K562 (cell line): ENCODE data around the gene LRP1. TPM values are rescaled to one million over a fixed set of nuclear protein-coding genes. Genes with fewer than 3 reads are reported as not detected.

ENCODE experiments used
- ATAC-seq: fragments of 200-7000 bp; cut with Tn5 transposase; 3 replicates; pipeline ENCODE4 v1.9.1; 2020; ENCODE audit warnings: moderate library complexity
- BruUV-seq: library from RNA; stranded (reverse); fragments of 400-500 nt; replicated peaks from 2 replicates; lab custom pipeline; 2021; lab: Mats Ljungman, UMichigan
- CTCF ChIA-PET: fragments of 300-600 bp; formaldehyde crosslinking; extraction: SDS; loops from one replicate; lab custom pipeline; 2021; ENCODE audit warnings: low intra/inter-chr PET ratio; lab: Yijun Ruan, JAX
- POLR2A ChIA-PET: fragments of 300-600, 350-650 bp; sonication (Branson Sonifier 250); formaldehyde crosslinking; extraction: SDS; loops from one replicate; lab custom pipeline; 2021; ENCODE audit warnings: antibody characterized with exemption, inconsistent platforms; lab: Yijun Ruan, JAX
- DNase-seq, 4 experiments: peaks; one replicate each; pipeline versions ENCODE4 v3.0.0 to v3.0.0-alpha.2; 2011 to 2018; ENCODE audit warnings: low spot score in 3 of 4, mixed read lengths in 3 of 4; ENCODE audit errors: extremely low read depth in 1 of 4
- FAIRE-seq: peaks from 2 replicates; lab custom pipeline; 2011; peaks lifted over from hg19 to GRCh38; lab: Jason Lieb, UNC
- H2AFZ ChIP-seq: 2 replicates; pipeline ENCODE4 v1.6.0; 2011; ENCODE audit warnings: low read depth, low read length, control low read depth, inconsistent platforms
- H3K27ac ChIP-seq: fragments of 200-600 bp; 3 replicates; pipeline ENCODE4 v1.8.0; 2011; ENCODE audit warnings: low read depth, mild to moderate bottlenecking, control low read depth, inconsistent platforms, low read length, moderate library complexity, mixed read lengths; ENCODE audit errors: extremely low read depth
- H3K27me3 ChIP-seq, 2 experiments: fragments of 300-600 bp in 1 of 2; 2 replicates in 1 of 2; 3 replicates in 1 of 2; pipeline versions ENCODE4 v1.6.0 to v1.8.0; 2011; ENCODE audit warnings: inconsistent platforms in 2 of 2, low read length in 2 of 2, mild to moderate bottlenecking in 1 of 2, mixed read lengths in 1 of 2, moderate library complexity in 1 of 2; ENCODE audit not compliant: control insufficient read depth in 2 of 2, insufficient read depth in 2 of 2
- H3K36me3 ChIP-seq: fragments of 300-600 bp; 3 replicates; pipeline ENCODE4 v1.8.0; 2011; ENCODE audit warnings: mild to moderate bottlenecking, low read length, inconsistent platforms; ENCODE audit not compliant: control insufficient read depth, insufficient read depth
- H3K4me1 ChIP-seq, 2 experiments: fragments of 200-600 bp in 1 of 2; replicated peaks in 1 of 2; 2 replicates in 1 of 2; 3 replicates in 1 of 2; pipeline versions ENCODE4 v1.5.1 to v1.8.0; 2011; ENCODE audit warnings: inconsistent platforms in 2 of 2, low read length in 2 of 2, mild to moderate bottlenecking in 1 of 2, mixed read lengths in 1 of 2, moderate library complexity in 1 of 2; ENCODE audit not compliant: control insufficient read depth in 2 of 2, insufficient read depth in 2 of 2
- H3K4me2 ChIP-seq: 2 replicates; pipeline ENCODE4 v1.6.1; 2011; ENCODE audit warnings: low read length, control low read depth, inconsistent platforms, mixed read lengths; ENCODE audit not compliant: insufficient read depth
- H3K4me3 ChIP-seq: fragments of 200-600 bp; sonication (generic), shearing (Covaris generic); 2 replicates; pipeline ENCODE4 v1.5.1; 2016; ENCODE audit warnings: control low read depth, inconsistent platforms
- H3K79me2 ChIP-seq: fragments of 200-600 bp; 3 replicates; pipeline ENCODE4 v1.8.0; 2011; ENCODE audit warnings: low read length, inconsistent platforms; ENCODE audit not compliant: control insufficient read depth, insufficient read depth
- H3K9ac ChIP-seq, 2 experiments: 2 replicates each; pipeline versions ENCODE4 v1.6.0 to v1.6.1; 2011; ENCODE audit warnings: low read depth in 2 of 2, low read length in 2 of 2, control low read depth in 1 of 2, inconsistent platforms in 1 of 2, mild to moderate bottlenecking in 1 of 2, mixed read lengths in 1 of 2; ENCODE audit not compliant: insufficient read depth in 1 of 2
- H3K9me1 ChIP-seq: one replicate; pipeline ENCODE4 v1.6.0; 2011; ENCODE audit warnings: inconsistent platforms, mild to moderate bottlenecking, low read length, moderate library complexity; ENCODE audit not compliant: control insufficient read depth, insufficient read depth
- H3K9me3 ChIP-seq: replicated peaks from 2 replicates; pipeline ENCODE4 v1.5.1; 2011; ENCODE audit warnings: low read depth, low read length, inconsistent platforms; ENCODE audit not compliant: control insufficient read depth, insufficient read depth
- H4K20me1 ChIP-seq: replicated peaks from 2 replicates; pipeline ENCODE4 v1.6.1; 2011; ENCODE audit warnings: low read length, inconsistent platforms, mixed read lengths; ENCODE audit not compliant: control insufficient read depth, insufficient read depth
- BRD4 ChIP-seq: fragments of 200-600 bp; sonication (generic); IDR thresholded peaks from 2 replicates; pipeline ENCODE4 v1.6.1; 2017; ENCODE audit warnings: inconsistent platforms
- CXXC5 ChIP-seq: fragments of 250-450 bp; sonication (Bioruptor Pico); IDR thresholded peaks from 2 replicates; pipeline ENCODE4 v1.8.0; 2022; ENCODE audit warnings: inconsistent platforms, mild to moderate bottlenecking, moderate library complexity
- ETV6 ChIP-seq, 3 experiments: fragments of 150-350 bp in 1 of 3; sonication (generic) in 1 of 3; formaldehyde crosslinking in 1 of 3; IDR thresholded peaks; 2 replicates each; pipeline versions ENCODE4 v1.6.1 to v1.8.0; 2014 to 2022; ENCODE audit warnings: borderline replicate concordance in 2 of 3, low read depth in 2 of 3, antibody characterized with exemption in 1 of 3, low read length in 1 of 3, mild to moderate bottlenecking in 1 of 3, missing genetic modification reagents in 1 of 3
- EWSR1 ChIP-seq: fragments of 450-650 bp; IDR thresholded peaks from 2 replicates; pipeline ENCODE4 v1.6.1; 2018; ENCODE audit warnings: borderline replicate concordance, mild to moderate bottlenecking, low read depth, moderate library complexity; ENCODE audit not compliant: partially characterized antibody
- KAT2B ChIP-seq: IDR thresholded peaks from one replicate; pipeline ENCODE4 v1.6.1; 2012; ENCODE audit warnings: low read depth, mild to moderate bottlenecking, control low read depth, inconsistent platforms, low read length, moderate library complexity
- NFATC3 ChIP-seq: fragments of 450-650 bp; IDR thresholded peaks from 2 replicates; pipeline ENCODE4 v1.6.1; 2017; ENCODE audit warnings: mild to moderate bottlenecking
- ZBTB8A ChIP-seq: fragments of 450-650 bp; IDR thresholded peaks from 2 replicates; pipeline ENCODE4 v1.6.1; 2018; ENCODE audit warnings: mild to moderate bottlenecking, moderate library complexity; ENCODE audit not compliant: partially characterized antibody
- ZKSCAN8 ChIP-seq: fragments of 200-800 bp; sonication (Bioruptor generic); IDR thresholded peaks from 2 replicates; pipeline ENCODE4 v1.6.1; 2016; ENCODE audit warnings: missing genetic modification characterization, missing compliant biosample characterization
- ZNF766 ChIP-seq: fragments of 200-800 bp; sonication (Bioruptor generic); conservative IDR thresholded peaks from 2 replicates; pipeline ENCODE4 v1.6.1; 2016; ENCODE audit warnings: missing genetic modification characterization, missing compliant biosample characterization
- WGBS: fragments of 100-300 bp; shearing (Covaris generic); methylation state at CpG from one replicate; pipeline ENCODE4 v1.1.6; 2016; ENCODE audit warnings: low coverage, mixed read lengths; ENCODE audit not compliant: insufficient coverage; ENCODE audit errors: missing lambda C conversion rate; 5-methylcytosine and 5-hydroxymethylcytosine counted together
- in situ Hi-C: fragments of 300-500 bp; cut with MboI; formaldehyde crosslinking; loops from 4 replicates; pipeline ENCODE4 v1.15.0; 2018; ENCODE audit warnings: inconsistent platforms, mixed read lengths
- intact Hi-C: fragments of 100-400 bp; cut with micrococcal nuclease; formaldehyde crosslinking; loops from 2 replicates; pipeline ENCODE4 v1.14.2; 2022
- polyA plus RNA-seq, 8 experiments: library from polyadenylated mRNA; depleted of rRNA in 4 of 8; stranded (reverse) in 5 of 8; unstranded in 3 of 8; fragments of >200 nt; fragmentation: Nextera tagmentation in 2 of 8; fragmentation: Illumina TruSeq in 1 of 8; extraction: Ambion mirVana in 2 of 8; extraction: Trizol in 1 of 8; gene quantifications; 2 replicates each; pipeline versions ENCODE4 v1.2.1 to v1.2.3, GENCODE V29; 2011 to 2014; ENCODE audit warnings: inconsistent platforms in 1 of 8, missing spikeins in 1 of 8
- total RNA-seq, 7 experiments: library from RNA; depleted of rRNA in 6 of 7; stranded (reverse); fragments of >200 nt in 6 of 7; fragmentation: Illumina TruSeq in 2 of 7; extraction: Trizol in 2 of 7; gene quantifications; 2 replicates each; pipeline versions ENCODE4 v1.2.1 to v1.2.3, GENCODE V29; 2011 to 2021; ENCODE audit warnings: low replicate concordance in 1 of 7
- TF ChIP-seq, protein P1 (sequence below): fragments of 250-450 bp; sonication (Bioruptor Pico); IDR thresholded peaks from 2 replicates; pipeline ENCODE4 v1.8.0; 2021; ENCODE audit warnings: mild to moderate bottlenecking, moderate library complexity
- TF ChIP-seq, protein P2 (sequence below): fragments of 250-450 bp; sonication (Bioruptor Pico); IDR thresholded peaks from 2 replicates; pipeline ENCODE4 v1.8.0; 2021; ENCODE audit warnings: borderline replicate concordance, mild to moderate bottlenecking, moderate library complexity; ENCODE audit not compliant: poor library complexity, severe bottlenecking
- TF ChIP-seq, protein P3 (sequence below): fragments of 450-650 bp; conservative IDR thresholded peaks from 2 replicates; pipeline ENCODE4 v1.6.1; 2016; ENCODE audit warnings: missing genetic modification characterization, low read depth, mild to moderate bottlenecking, missing compliant biosample characterization, moderate library complexity

Gene LRP1
- total and polyA plus RNA-seq, 9 of the 15 experiments (the other 6 are each of a cell fraction or from before 2014, with no cell fraction given): 0.04 to 0.64 (median 0.19) TPM; not detected in 2

- no TSS peak for BruUV-seq
- Histone ChIP-seq H3K4me3 (no peak overlapping the region), H3K9ac (no peak overlapping the region), H3K4me2 (no peak overlapping the region), H3K79me2 (no peaks in the 10 kb centered on the region), H2AFZ (no peak overlapping the region), H3K27ac (no peak overlapping the region), H4K20me1 (no peaks in the 10 kb centered on the region), H3K4me1 (peaks cover 11% of the 10 kb centered on the region in 2 experiments), H3K9me3 (no peaks in the 10 kb centered on the region), H3K27me3 (peaks cover 40 to 61% of the 10 kb centered on the region in 2 experiments), H3K9me1 (no peaks in the 10 kb centered on the region), H3K36me3 (no peaks in the 10 kb centered on the region)
- CTCF ChIA-PET: no interaction called here
- ATAC-seq (no peak), DNase-seq (no peak), FAIRE-seq (no peak)
- in situ Hi-C loops: no loop called here
- POLR2A ChIA-PET: interaction anchor here (0.6 to 0.9 kb wide), 3 partner anchors 13 to 503 kb away, joined by 3 to 4 read pairs (median 4); partner anchors contain the start of gene STAT6
- intact Hi-C loops: no loop called here
- no peak for TF ChIP-seq ZNF766 (CRISPR knock-in tag)
- WGBS: 18% methylated on average over 4 of the region's 4 CpGs
Observed at GRCh38 chr12:57158665-57159064, 30.4 kb downstream of the LRP1 start.

DNA sequence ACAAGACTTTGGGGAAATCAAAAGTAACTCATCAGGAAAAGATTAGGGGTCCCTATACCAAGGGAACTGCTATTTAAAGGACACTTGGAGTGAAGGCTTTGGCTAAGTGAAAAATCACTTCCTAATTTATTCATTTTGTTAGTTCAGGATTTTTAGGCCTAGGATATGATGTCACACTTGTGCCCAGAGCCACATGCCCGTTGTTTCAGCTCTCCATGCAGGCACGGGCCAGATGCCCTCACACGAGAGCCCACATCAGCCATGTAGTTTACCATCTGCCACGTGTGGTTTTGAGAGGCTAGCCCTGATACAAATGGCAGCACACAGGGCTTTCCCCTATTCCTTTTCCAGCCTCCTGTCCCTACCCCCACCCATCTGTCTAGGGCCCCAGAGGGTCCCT is 31.0 kb downstream of the LRP1 start:
- Histone ChIP-seq H3K4me2 (no peak overlapping the region), H3K9me1 (no peaks in the 10 kb centered on the region), H3K79me2 (no peaks in the 10 kb centered on the region), H3K27me3 (peaks cover 42 to 61% of the 10 kb centered on the region in 2 experiments), H3K36me3 (no peaks in the 10 kb centered on the region), H3K27ac (no peak overlapping the region), H3K4me3 (no peak overlapping the region), H4K20me1 (no peaks in the 10 kb centered on the region), H3K4me1 (peaks cover 10 to 11% of the 10 kb centered on the region in 2 experiments), H3K9ac (no peak overlapping the region), H2AFZ (no peak overlapping the region), H3K9me3 (no peaks in the 10 kb centered on the region)
- 13% methylated on average over 4 of the region's 4 CpGs for WGBS
- DNase-seq: no peak
- intact Hi-C loops: no loop called here
- FAIRE-seq: no peak
- ChIA-PET CTCF (no interaction called here), POLR2A (interaction anchor here (0.6 to 1.3 kb wide), 4 partner anchors 9 to 503 kb away, joined by 3 to 4 read pairs (median 4); partner anchors contain the start of gene STAT6)
- BruUV-seq: no TSS peak
- ATAC-seq: no peak
- in situ Hi-C loops: no loop called here
- TF ChIP-seq ETV6 (IDR thresholded peaks at IDR 0.05; ENCODE audit: borderline replicate concordance in 1 of 2, low read depth in 2 of 2, low read length in 1 of 2) (no peak), ETV6 (CRISPR knock-in tag; IDR thresholded peaks at IDR 0.05; ENCODE audit: borderline replicate concordance) (no peak), CXXC5 (no peak), NFATC3 (no peak), EWSR1 (no peak), KAT2B (no peak), ZBTB8A (no peak), ZKSCAN8 (CRISPR knock-in tag) (no peak), BRD4 (no peak)
- TF ChIP-seq, protein P1, sequence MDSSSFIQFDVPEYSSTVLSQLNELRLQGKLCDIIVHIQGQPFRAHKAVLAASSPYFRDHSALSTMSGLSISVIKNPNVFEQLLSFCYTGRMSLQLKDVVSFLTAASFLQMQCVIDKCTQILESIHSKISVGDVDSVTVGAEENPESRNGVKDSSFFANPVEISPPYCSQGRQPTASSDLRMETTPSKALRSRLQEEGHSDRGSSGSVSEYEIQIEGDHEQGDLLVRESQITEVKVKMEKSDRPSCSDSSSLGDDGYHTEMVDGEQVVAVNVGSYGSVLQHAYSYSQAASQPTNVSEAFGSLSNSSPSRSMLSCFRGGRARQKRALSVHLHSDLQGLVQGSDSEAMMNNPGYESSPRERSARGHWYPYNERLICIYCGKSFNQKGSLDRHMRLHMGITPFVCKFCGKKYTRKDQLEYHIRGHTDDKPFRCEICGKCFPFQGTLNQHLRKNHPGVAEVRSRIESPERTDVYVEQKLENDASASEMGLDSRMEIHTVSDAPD (CRISPR knock-in tag): no peak
- TF ChIP-seq, protein P2, sequence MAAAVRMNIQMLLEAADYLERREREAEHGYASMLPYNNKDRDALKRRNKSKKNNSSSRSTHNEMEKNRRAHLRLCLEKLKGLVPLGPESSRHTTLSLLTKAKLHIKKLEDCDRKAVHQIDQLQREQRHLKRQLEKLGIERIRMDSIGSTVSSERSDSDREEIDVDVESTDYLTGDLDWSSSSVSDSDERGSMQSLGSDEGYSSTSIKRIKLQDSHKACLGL (CRISPR knock-in tag): no peak
- TF ChIP-seq, protein P3, sequence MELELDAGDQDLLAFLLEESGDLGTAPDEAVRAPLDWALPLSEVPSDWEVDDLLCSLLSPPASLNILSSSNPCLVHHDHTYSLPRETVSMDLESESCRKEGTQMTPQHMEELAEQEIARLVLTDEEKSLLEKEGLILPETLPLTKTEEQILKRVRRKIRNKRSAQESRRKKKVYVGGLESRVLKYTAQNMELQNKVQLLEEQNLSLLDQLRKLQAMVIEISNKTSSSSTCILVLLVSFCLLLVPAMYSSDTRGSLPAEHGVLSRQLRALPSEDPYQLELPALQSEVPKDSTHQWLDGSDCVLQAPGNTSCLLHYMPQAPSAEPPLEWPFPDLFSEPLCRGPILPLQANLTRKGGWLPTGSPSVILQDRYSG (tag): no peak
